Activated naive CD8-positive, alpha-beta T cell treated with anti-CD3 and anti-CD28 coated beads, Interleukin-2, amount 50 U/mL, for 24 hours (primary cell): ENCODE data around the gene AMHR2.
"Not testable (repeated sequence)": the region's sequence is repeated elsewhere in the genome, so short reads cannot be mapped to it uniquely, and the experiment has no call there.

Source experiments
- ATAC-seq: fragments of 150-1000 bp; cut with Tn5 transposase; one replicate; pipeline ENCODE4 v1.10.0; 2021
- DNase-seq: peaks from one replicate; pipeline ENCODE4 v3.0.0; 2021
- H3K27ac Mint-ChIP-seq: one replicate; pipeline ENCODE4 v1.8.0; 2021; ENCODE audit warnings: mild to moderate bottlenecking, mixed read lengths
- H3K27me3 Mint-ChIP-seq: one replicate; pipeline ENCODE4 v1.8.0; 2021; ENCODE audit warnings: mixed read lengths
- H3K36me3 Mint-ChIP-seq: one replicate; pipeline ENCODE4 v1.8.0; 2021; ENCODE audit warnings: low read depth, mixed read lengths
- H3K4me1 Mint-ChIP-seq: one replicate; pipeline ENCODE4 v1.8.0; 2021; ENCODE audit warnings: mixed read lengths
- H3K4me3 Mint-ChIP-seq: one replicate; pipeline ENCODE4 v1.8.0; 2021; ENCODE audit warnings: mild to moderate bottlenecking, moderate library complexity, mixed read lengths
- H3K9me3 Mint-ChIP-seq: one replicate; pipeline ENCODE4 v1.8.0; 2021; ENCODE audit warnings: mixed read lengths

The AMHR2 gene

GRCh38 chr12:53427905-53428594, 4.4 kb downstream of the AMHR2 start:
- no peaks in the 10 kb centered on the region for H3K36me3 Mint-ChIP-seq
- H3K9me3 Mint-ChIP-seq, result no peaks in the 10 kb centered on the region
- H3K27ac Mint-ChIP-seq, result peak overlapping the region; percentile 12
- ATAC-seq (peak; percentile 100), DNase-seq (peak; percentile 36)
- H3K4me3 Mint-ChIP-seq, result no peak overlapping the region
- H3K4me1 Mint-ChIP-seq, result peaks cover 14% of the 10 kb centered on the region
- no peaks in the 10 kb centered on the region for H3K27me3 Mint-ChIP-seq

GRCh38 chr12:53428741-53429140, 5.1 kb downstream of the AMHR2 start:
- DNase-seq (no peak), ATAC-seq (no peak)
- H3K27ac Mint-ChIP-seq, result peak overlapping the region; percentile 12
- no peaks in the 10 kb centered on the region for H3K36me3 Mint-ChIP-seq
- no peaks in the 10 kb centered on the region for H3K9me3 Mint-ChIP-seq
- no peak overlapping the region for H3K4me3 Mint-ChIP-seq
- peaks cover 14% of the 10 kb centered on the region for H3K4me1 Mint-ChIP-seq
- no peaks in the 10 kb centered on the region for H3K27me3 Mint-ChIP-seq

- Mint-ChIP-seq H3K27me3 (no peaks in the 10 kb centered on the region), H3K36me3 (no peaks in the 10 kb centered on the region), H3K27ac (no peak overlapping the region), H3K9me3 (no peaks in the 10 kb centered on the region), H3K4me1 (peaks cover 14% of the 10 kb centered on the region), H3K4me3 (no peak overlapping the region)
- ATAC-seq (no peak), DNase-seq (no peak)
These were observed 6.5 kb downstream of the AMHR2 start for GRCh38 chr12:53430116-53430515.

- Mint-ChIP-seq H3K4me1 (peaks cover 14% of the 10 kb centered on the region), H3K9me3 (no peaks in the 10 kb centered on the region), H3K27ac (no peak overlapping the region), H3K36me3 (no peaks in the 10 kb centered on the region), H3K27me3 (no peaks in the 10 kb centered on the region), H3K4me3 (no peak overlapping the region)
- DNase-seq (no peak), ATAC-seq (no peak)
These were observed 7.5 kb downstream of the AMHR2 start for GRCh38 chr12:53431187-53431586.

- not testable (repeated sequence) for H3K36me3 Mint-ChIP-seq, ATAC-seq, H3K4me1 Mint-ChIP-seq, DNase-seq, H3K4me3 Mint-ChIP-seq, H3K27me3 Mint-ChIP-seq, H3K9me3 Mint-ChIP-seq, H3K27ac Mint-ChIP-seq
These were observed 11.7 kb downstream of the AMHR2 start for GRCh38 chr12:53435326-53435725.

GRCh38 chr12:53439582-53439981, 15.9 kb downstream of the AMHR2 start:
- peaks cover 23% of the 10 kb centered on the region for H3K4me1 Mint-ChIP-seq
- H3K27me3 Mint-ChIP-seq, DNase-seq, ATAC-seq, H3K9me3 Mint-ChIP-seq: not testable (repeated sequence)
- H3K27ac Mint-ChIP-seq, result peak overlapping the region; percentile 11
- peak overlapping the region; percentile 7 for H3K4me3 Mint-ChIP-seq
- H3K36me3 Mint-ChIP-seq, result peaks cover 13% of the 10 kb centered on the region

- peak; percentile 99 for DNase-seq
- Mint-ChIP-seq H3K36me3 (peaks cover 27% of the 10 kb centered on the region), H3K4me1 (peaks cover 37% of the 10 kb centered on the region), H3K4me3 (peak within 1 kb of the TSS; percentile 94), H3K9me3 (no peaks in the 10 kb centered on the region), H3K27ac (peak within 1 kb of the TSS; percentile 90), H3K27me3 (no peaks in the 10 kb centered on the region)
- ATAC-seq, result peak; percentile 100
These were observed 17.6 kb downstream of the AMHR2 start, which contains the start of gene PRR13 for GRCh38 chr12:53441040-53441833. Gene PRR13, plus strand, starts transcription at chr12:53441734. Its CDS starts 981 bp downstream, at chr12:53442715.

GRCh38 chr12:53443955-53444354, 20.3 kb downstream of the AMHR2 start:
- peaks cover 41% of the 10 kb centered on the region for H3K36me3 Mint-ChIP-seq
- H3K9me3 Mint-ChIP-seq, result no peaks in the 10 kb centered on the region
- H3K4me1 Mint-ChIP-seq, result peaks cover 39% of the 10 kb centered on the region
- no peaks in the 10 kb centered on the region for H3K27me3 Mint-ChIP-seq
- DNase-seq (no peak), ATAC-seq (no peak)
- H3K4me3 Mint-ChIP-seq, result peak overlapping the region; percentile 65
- H3K27ac Mint-ChIP-seq, result no peak overlapping the region

GRCh38 chr12:53444593-53445325, 21.1 kb downstream of the AMHR2 start:
- peak overlapping the region; percentile 62 for H3K27ac Mint-ChIP-seq
- not testable (repeated sequence) for H3K27me3 Mint-ChIP-seq, H3K9me3 Mint-ChIP-seq, ATAC-seq, DNase-seq
- H3K4me3 Mint-ChIP-seq, result peak overlapping the region; percentile 24
- peaks cover 41% of the 10 kb centered on the region for H3K36me3 Mint-ChIP-seq
- H3K4me1 Mint-ChIP-seq, result peaks cover 38% of the 10 kb centered on the region

- peaks cover 53% of the 10 kb centered on the region for H3K36me3 Mint-ChIP-seq
- no peaks in the 10 kb centered on the region for H3K27me3 Mint-ChIP-seq
- peak overlapping the region; percentile 17 for H3K4me3 Mint-ChIP-seq
- H3K4me1 Mint-ChIP-seq, result peaks cover 44% of the 10 kb centered on the region
- H3K27ac Mint-ChIP-seq, result no peak overlapping the region
- DNase-seq (no peak), ATAC-seq (no peak)
- H3K9me3 Mint-ChIP-seq, result no peaks in the 10 kb centered on the region
These were observed 27.3 kb downstream of the AMHR2 start for GRCh38 chr12:53450936-53451335.

- H3K27ac Mint-ChIP-seq, result peak within 1 kb of the TSS; percentile 99
- H3K4me3 Mint-ChIP-seq, result peak within 1 kb of the TSS; percentile 97
- H3K36me3 Mint-ChIP-seq, result peaks cover 54% of the 10 kb centered on the region
- H3K4me1 Mint-ChIP-seq, result peaks cover 43% of the 10 kb centered on the region
- ATAC-seq (peak; percentile 97), DNase-seq (peak; percentile 97)
- H3K27me3 Mint-ChIP-seq, result no peaks in the 10 kb centered on the region
- H3K9me3 Mint-ChIP-seq, result no peaks in the 10 kb centered on the region
These were observed 28.1 kb downstream of the AMHR2 start, which contains the start of gene PCBP2 for GRCh38 chr12:53451661-53452158. Gene PCBP2, plus strand, starts transcription at chr12:53452102. Its CDS starts 2,699 bp downstream, at chr12:53454801.

GRCh38 chr12:53452159-53453077, 28.8 kb downstream of the AMHR2 start:
- no peaks in the 10 kb centered on the region for H3K9me3 Mint-ChIP-seq
- peak; percentile 35 for ATAC-seq
- peak overlapping the region; percentile 97 for H3K4me3 Mint-ChIP-seq
- peak; percentile 73 for DNase-seq
- H3K4me1 Mint-ChIP-seq, result peaks cover 43% of the 10 kb centered on the region
- peaks cover 57% of the 10 kb centered on the region for H3K36me3 Mint-ChIP-seq
- no peaks in the 10 kb centered on the region for H3K27me3 Mint-ChIP-seq
- H3K27ac Mint-ChIP-seq, result peak overlapping the region; percentile 99

GRCh38 chr12:53453953-53454640, 30.4 kb downstream of the AMHR2 start:
- Mint-ChIP-seq H3K4me3 (peak overlapping the region; percentile 97), H3K9me3 (no peaks in the 10 kb centered on the region), H3K27me3 (no peaks in the 10 kb centered on the region), H3K4me1 (peaks cover 53% of the 10 kb centered on the region), H3K27ac (peak overlapping the region; percentile 99), H3K36me3 (peaks cover 63% of the 10 kb centered on the region)
- DNase-seq (no peak), ATAC-seq (no peak)
